GM19438 (cell line): ENCODE measurements around the gene NFATC2.

ENCODE experiments used
- ATAC-seq: cut with Tn5 transposase; IDR thresholded peaks from one replicate; pipeline ENCODE4 v1.9.1; 2021; ENCODE audit warnings: low read depth; ENCODE audit not compliant: unreplicated experiment

NFATC2 gene

DNA sequence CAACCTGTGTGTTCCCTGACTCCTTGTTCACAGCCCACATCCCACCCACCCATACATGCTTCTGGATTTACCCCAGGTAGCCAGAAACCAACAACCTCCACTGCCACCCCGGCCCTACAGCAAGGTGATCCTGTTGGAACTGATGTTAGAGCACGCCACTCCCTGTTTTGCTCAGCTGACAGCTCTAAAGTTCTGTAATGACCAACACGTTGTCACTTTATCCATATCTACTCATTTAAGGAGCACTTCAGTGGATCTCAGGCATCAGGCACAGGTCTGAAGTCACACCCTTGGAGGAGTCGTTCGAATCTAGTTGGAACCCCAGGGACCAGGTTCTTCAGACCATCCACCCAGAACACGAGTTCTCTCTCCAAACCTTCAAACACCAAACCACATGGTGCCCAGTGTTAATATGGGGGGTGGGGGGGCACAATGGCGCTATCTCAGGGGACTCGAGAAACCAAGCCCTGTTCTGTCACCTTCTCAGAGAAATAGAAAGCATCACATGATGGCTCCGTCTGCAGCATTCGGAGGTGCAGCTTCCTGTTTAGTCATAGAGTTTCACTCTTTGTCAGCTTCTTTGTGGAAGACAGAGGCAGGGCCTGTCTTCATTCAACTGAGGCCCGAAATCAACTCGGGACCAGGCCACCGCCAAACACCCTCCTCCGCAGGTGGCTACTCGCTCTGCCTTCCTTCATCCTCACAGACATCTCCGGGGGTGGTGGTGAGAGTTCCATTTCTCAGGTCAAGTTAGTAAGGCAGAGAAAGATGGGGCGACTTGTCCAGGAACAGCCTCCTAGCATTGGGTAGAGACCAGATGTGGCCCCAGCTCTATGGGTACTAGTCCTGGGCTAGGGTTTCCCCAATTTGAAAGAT lies 142.2 kb downstream of the NFATC2 start:
- ATAC-seq, result peak; percentile 76

DNA sequence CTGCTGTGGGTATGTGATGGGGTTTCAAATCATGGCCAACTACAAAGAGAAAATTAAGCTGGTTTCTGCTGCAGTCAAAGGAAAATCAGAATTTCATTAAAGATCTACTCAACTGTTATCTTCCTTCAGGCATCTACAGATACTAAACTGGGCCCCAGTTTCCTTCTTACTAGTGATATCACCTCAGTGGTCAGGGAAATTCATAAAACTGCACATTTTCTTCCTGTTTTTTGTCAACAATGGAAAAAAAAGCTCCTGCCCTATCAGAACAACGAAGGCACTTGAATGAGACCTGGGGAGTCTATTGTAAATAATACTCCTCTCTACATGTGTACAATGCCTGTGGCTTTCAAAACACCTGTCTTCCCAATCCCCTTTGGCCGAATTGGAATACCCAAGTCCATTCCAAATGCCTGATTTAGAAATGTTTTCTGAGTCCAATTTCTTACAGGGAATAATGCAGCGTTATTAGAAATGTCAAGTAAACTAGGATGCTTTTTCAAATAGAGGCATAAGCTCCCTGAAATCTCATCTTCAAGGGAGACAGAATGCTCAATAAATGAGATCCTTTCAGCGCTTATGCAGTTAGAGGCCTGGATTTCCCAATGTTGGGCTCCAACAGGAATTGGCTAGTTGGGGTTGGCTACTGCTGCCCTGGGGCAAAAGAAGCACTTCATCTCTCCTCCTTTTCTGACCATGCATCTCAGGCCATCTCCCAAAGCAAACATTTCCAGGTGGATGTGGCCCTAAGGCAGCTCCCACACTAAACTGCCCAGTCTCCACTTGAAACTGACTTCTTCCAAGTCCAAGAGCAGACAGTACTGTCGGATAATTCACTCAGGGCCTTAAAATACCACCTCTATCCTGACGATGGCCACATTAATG lies 143.3 kb downstream of the NFATC2 start:
- ATAC-seq, result no peak

DNA sequence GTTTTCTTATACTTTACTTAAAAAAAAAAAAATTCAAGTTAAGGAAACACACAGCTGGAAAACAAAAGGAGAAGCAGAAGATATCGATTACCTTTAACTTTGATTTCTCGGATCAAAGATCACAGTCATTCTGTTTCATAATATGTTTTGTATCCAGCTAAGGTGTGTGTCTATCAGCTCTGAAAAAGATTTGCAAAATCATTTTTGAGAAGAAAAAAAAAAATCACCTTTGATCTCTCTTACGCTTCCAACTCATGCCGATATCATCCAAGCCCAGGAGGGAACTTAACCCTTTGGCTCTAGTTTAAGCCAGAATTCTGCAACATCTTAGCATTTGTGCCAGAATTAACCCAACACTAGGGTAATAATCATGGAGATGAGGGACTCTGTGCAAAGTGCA lies 144.0 kb downstream of the NFATC2 start:
- no peak for ATAC-seq

DNA sequence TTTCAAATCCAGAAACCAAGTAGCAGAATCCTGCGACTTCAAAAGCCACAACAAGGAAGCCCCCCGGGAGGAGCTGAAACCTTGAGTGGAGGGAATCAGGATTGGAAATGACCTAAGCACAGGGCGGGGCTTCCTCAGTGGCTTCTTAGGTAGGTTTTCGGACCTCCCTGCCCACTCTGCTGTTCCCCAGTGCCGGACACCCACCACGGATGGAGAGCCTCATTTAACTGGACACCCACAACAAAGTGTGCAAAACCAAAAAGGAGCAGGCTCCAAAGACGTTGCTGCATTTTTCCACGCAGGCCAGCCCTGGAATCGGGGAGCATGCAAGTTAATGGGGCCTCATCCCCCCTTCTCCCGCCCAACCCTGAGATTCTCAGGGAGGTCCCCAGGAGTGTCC lies 144.4 kb downstream of the NFATC2 start:
- ATAC-seq, result no peak

DNA sequence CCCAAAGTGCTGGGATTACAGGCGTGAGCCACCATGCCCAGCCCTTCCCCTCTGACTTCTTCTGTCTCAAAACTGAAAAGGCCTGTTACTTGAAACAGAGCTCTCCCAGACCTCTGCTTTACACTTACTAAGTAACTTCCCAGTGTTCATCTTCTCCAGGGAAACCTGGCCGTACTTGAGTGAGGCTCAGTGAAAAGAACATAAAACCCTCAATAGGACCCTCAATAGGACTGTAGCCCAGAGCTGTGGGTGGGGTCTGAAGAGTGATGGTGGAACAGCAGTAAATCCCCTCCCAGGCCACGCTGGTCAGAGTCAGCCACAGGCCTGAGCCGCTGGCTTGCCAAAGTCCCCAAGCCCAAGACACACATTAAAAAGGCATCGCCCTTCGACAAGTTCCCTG lies 145.4 kb downstream of the NFATC2 start:
- no peak for ATAC-seq

DNA sequence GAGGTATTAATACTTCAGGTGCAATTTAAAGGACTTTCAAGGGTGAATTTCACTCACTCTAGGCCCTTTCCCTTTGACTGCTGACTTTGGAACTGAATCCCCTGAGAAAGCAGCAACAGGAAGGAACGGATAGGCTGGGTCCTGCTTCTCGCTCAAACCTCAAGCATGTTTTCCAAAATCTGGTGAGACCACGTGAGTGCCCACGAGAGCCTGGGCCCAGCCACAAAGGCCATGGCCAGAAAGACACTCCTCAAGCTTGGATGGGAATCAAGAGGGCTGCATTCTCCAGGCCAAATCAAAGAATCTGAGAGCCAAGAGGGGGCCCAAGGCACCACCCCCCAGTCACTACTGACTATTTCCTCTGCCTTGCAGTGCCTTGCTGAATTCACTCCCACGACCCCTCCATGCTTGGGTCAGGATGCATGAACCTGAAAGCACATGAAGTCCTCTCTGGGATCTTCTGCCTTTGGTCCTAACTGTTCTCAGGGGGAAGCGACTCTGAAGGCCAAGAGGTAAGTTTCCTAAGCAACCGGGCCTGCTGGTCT lies 146.1 kb downstream of the NFATC2 start:
- no peak for ATAC-seq

DNA sequence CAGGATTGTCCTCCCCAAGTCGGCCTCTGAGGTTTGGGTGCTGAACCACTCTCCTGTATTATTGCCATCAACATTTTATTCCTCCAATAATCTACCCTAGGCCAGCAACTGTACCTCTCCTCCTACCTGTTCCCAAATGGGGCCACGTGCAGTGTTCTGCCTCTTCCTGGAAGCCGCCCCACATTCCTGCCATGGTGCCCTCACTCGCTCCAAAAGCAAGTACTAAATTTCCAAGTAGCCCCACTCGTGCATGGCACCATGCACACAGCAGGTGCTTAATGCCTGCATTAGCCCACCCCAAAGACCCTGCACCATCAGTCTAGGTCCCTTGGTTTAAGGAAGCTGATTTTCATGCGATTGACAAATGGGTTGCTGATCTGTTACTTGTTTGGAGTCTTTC lies 147.8 kb downstream of the NFATC2 start:
- no peak for ATAC-seq

DNA sequence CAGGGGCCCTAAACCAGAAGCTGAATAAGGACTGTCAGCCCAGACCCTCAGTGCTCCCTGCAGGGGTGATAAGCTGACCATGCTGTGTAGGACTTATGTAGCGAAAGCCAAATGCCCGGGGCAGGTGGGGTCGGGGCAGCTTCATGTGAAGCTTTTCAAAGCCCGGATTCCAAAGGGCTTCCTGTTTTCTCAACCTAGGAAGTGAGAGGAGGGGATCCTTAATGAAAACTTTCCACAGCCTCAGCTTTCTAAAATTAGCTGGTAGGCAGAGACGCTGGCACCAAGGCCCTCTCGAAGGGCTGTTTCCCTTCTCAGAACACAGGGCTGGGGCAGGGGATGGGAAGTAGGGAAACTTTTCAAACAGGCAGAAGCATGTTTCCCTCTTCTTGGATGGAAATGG lies 148.9 kb downstream of the NFATC2 start:
- ATAC-seq, result no peak

DNA sequence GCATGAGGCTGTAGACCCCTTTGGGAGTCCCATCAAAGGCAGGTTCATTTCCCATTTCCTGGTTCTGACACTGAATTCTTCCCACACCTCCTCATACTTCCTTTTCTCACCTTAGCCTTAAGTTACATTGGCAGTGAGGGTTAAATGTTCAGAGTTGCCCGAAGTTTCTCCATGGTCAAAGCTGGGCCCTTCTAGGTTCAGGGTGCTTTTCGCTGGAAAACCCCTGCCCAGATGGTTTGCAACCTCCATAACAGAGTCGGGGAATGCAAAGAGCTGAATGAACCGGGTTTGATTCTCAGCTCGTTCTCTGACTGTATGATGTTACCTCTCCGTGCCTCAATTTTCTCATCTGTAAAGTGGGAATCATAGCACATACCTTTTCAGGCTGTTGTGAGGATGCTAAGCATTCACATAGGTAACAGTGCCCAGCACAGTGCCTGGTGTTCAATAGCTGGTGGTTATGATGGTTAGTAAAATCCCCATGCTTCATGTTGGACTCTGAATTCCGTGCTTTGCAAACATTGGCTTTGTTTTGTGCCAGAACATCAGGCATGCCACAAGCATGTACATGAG lies 149.8 kb downstream of the NFATC2 start:
- no peak for ATAC-seq

DNA sequence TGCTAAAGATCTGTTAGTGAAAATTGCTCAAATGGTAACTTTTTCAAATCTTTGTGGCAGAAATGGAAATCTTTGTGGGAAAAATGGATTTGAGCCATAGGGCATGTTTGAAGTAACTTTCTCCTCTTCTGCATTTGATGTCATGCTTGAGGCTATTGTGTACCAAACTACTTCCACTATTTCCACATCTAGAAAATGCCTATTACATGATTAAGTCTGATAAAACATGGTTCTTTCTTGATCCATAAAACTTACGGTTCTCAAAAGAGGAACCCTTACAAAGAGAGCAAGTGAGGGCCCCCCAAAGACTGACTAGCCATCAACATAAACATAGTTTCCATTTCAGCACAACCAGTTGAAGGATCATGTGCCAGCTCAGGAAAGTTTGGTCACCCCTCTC lies 150.6 kb downstream of the NFATC2 start:
- no peak for ATAC-seq

DNA sequence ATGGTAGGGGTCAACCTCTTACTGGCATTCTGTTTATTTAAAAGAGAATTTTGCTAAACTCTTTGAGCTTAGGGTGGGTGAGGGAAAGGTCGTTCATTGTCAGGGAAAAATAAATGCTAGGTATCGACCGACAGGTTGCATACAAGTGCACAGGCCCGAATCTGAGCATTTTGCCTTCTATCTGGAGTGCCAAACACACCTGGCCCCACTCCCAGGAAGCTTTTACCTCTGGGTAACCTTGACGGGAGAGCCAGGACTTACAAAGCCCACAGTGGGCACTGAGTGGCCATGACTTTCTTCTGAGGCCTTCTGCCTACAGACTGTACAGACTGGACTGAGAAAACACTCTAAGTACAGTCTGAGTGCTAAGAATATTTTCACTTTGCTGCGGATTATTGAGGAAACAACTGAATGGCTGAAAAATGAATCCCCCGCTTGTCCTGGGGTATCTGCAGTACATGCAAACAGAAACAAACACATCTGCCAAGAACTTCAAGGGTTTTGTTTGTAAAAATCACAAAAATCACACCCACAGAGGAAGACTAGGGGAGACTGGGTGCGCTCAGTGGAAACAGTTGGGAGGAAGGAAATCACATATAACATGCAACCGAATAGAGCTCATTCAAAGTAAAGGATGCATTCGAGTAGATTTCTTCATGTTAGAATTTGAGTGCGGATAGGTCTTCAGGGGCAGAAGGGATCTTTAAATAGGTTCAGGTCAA lies 152.8 kb downstream of the NFATC2 start:
- ATAC-seq, result no peak

DNA sequence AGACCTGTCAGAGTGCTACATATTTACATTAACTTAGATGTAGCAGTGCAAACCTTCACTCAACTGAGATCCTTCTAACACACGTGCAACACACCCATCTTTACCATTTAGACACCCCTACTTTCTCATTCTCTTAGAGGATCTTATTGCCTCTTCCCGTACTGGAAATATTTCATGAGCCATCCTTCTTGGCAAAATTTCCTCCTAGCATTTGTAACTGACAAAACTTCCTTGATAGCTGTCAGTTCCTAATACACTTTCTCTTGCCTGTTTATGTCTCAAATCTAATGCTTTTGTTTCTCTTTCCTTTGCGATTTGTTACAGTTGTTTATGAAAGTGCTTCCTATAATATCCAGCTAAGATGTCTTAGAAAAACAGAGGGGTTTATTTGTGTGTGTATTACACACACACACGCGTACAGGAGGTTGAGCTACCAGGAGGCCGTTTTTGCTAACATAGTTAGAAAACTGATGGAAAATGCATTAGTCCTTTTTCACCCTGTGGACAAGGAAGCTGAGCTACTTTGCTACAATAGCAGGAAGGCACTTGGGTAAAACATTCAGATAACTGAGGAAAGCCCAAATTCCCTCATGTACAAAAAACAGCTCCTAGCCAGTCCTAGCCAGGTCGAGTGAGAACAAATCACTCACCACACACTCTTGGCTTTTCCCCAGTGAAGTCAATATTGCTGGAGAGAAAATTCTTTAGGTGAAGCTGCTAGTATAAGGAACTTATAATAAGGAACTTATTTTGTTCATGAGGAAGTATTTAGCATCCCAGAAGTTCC lies 153.6 kb downstream of the NFATC2 start:
- no peak for ATAC-seq

DNA sequence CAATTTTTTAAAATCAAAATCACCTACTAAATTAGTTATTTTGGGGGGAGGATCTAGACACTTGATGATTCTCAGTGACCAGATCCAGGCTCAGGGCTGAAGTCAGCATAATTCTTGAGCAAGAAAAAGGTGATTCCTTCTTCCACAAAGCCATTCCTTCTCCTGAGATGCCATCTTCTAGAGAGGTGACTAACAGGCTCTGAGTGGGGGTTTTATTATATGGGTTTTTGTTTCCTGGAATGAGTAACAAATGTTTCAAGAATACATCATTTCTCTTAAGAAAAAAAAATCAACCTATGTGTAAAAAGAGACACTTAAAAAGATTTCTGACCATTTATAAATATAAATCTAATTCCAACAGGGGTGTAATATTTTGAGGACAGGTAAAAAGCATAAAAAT lies 154.3 kb downstream of the NFATC2 start:
- ATAC-seq, result no peak

DNA sequence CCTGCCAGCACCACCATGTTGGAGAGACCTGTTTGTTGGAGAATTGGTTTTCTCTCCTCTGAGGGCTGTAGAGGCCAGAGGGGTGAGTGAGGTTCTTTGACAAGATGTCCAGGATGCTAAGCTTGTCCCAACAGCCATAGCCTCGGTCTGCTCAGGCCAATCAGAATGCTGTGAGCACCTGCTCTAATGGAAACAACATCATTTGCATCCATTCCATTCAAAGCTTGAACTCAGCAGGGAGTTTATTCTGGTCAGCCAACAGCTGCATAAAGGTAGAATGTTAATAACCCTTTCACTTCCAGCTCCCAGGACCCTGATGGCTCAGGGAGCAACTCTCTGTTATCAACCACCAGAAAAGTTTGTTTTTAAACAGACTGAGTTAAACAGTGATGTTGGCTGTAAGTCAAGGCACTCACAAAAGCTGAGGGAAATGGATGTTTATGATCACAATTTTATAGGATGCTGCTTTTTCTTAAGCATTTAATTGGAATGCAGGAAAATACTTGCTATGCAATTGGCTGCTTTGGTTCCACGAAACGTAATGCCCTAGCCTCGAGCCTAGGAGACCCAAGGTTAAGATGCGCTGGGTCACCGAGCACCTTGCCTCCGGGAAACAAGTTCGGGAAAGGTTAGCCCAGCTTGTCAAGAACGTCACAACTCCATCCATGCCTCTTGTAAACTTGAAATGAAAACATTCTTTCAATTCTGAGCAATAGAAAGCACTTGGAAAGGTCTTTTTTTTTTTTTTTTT lies 155.2 kb downstream of the NFATC2 start:
- no peak for ATAC-seq

DNA sequence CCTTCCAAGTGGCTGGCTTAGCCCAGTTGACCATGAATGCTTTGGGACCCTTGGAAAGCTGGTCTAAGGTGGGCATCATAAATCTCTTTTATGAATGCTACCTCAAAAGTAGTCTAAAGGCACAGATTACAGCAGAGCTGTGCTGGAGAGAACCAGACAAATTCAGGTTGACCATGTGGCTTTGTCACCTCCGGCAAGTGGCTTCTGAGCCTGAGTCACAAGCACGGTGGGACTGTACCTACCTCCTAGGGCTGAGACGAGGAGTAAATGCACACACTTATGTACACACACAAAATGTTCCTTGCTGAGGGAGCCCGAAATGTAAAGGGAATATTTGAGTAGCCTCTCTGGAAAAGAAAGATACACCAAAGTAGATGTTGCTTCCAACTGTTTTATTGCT lies 155.9 kb downstream of the NFATC2 start:
- ATAC-seq, result no peak

DNA sequence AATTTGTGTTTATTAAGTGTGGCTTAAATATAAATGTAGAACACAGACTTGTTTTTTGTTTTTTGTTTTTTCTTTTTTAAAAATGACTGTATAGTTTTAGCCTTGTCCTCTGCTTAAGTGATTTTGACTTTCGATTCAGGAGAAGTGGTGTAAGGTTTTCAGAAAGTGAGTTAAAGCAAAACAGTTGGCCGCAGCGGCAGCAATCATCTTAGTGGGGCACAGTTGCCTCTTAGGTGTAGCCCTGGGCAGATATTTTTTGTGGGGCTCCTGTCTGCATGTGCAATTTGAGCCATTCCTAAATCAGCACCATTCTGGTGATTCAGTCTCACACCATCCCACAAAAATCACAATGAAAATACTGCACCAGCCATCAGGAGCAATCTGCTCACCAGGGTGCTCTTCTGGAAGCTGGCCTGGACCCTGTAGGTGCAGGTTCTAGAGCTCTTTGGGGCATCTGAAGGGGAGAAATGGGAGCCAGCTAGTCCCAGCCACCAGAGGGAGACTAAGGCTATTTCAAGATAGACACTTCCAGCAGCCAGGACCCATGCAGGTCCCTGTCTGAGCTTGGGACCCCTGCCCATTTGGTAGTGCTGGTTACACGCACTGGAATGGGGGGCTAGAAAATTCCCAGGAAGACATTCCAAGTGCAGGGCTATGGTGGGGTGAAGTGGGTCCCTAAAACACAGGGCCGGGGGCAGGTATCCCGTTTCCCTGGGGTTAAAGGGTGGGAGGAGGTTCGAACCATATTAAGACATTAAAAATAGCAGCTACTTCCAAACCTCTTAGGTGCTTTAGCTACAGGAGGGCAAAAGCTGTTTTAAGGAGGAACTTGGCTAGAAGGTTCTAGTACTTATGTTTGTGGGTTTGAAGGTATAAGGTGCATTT lies 156.6 kb downstream of the NFATC2 start:
- no peak for ATAC-seq

DNA sequence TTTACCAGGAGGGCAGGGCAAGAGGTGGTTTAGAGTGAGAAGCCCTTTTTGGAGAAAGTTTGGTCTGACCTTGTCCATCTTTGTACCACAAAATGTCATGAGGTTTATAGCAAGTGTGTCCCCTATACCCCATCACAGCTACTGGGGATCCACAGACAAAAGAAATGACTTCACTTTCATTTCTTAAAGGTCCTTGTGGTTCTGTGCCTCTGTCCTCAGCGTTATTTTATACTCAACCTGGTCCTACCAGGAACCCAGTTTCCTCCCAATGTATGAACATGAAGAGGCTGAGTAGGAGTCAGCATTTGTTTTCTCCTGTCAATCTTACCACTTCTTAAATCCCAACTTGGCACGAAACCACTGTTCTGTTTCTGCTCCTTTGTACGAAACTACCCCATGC lies 157.6 kb downstream of the NFATC2 start:
- ATAC-seq, result no peak

DNA sequence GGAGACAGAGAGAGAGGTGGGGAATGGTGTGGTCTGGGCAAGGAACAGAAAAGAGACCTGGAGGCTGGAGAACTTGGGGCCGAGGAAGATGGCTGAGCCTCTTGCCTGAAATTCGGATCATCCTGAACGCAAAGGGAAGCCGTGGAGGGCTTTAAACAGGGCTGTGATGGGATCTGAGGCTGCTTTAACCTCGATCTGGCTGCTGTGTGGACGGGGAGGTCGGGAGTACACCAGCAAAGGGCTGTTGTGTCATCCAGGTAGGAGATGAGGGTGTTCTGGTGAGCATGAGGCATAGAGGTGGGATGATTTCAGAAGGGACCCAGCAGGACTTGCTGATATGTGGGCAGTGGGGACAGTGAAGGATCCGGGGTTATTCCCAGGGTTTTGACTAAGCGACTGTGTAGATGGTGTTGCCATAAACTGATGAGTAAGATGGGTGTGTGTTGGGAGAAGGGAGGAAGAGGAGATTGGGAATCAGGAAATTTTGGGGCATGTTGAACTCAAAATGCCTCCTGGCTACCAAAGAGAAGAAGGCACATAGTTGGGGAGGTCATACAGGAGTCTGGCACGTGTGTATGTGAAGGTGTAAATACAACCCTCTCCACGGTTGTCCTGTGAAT lies 158.5 kb downstream of the NFATC2 start:
- no peak for ATAC-seq
